ENCODE measurements around the gene CDKN2B-AS1. TPM values are rescaled to one million over a fixed set of nuclear protein-coding genes. Genes with fewer than 3 reads are reported as not detected.

Gene CDKN2B-AS1
- total and polyA plus RNA-seq, 2 experiments from 2014 or later = 0.14 TPM; not detected in 1

DNA sequence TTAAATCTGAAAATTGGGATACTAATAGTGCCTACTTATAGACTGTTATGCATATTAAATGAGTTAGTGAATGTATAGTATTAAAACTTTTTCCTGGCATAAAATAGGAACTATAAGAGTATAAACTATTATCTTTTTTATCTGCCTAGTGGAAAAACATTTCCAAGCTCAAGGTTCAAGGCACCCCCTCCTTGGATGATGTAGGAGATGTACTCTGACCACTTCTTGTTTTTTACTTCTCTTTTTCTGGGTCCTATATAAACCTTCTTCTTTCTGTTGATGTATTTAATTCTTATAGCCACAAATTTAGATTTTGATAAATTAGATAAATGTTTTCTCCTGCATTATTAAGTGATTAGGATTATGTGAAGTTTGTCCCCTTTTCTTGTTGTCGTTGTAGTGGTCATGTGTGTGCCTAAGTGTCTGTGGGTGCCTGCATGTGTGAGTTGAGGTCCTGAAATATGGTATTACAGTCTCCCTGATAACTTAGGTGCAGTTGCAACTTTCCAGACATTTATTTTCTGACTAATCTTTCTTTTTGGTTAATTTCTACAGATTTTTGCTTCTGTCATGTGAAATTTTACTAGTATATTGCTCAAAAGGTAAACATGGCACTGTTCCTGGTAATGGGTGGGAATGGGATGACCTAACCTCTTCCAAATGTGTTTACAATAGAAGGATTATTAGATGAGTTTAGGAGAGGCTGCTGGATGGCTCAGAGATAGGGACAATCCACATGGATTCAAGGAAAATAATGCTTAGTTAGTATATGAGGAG, 175.3 kb downstream of the CDKN2B-AS1 start:
- no peak overlapping the region for H3K27ac ChIP-seq (ENCODE audit: low read depth)
- ATAC-seq (no peak), DNase-seq (ENCODE audit: low spot score) (no peak)
- no peak overlapping the region for H3K4me3 ChIP-seq
- no peaks in the 10 kb centered on the region for H4K20me1 ChIP-seq (replicated peaks; ENCODE audit: insufficient read depth)
- H3K27ac Mint-ChIP-seq = no peak overlapping the region
- H3K79me2 ChIP-seq (replicated peaks; ENCODE audit: insufficient read depth) = no peaks in the 10 kb centered on the region
- H3K4me3 Mint-ChIP-seq = no peak overlapping the region
- no peaks in the 10 kb centered on the region for H3K27me3 Mint-ChIP-seq (ENCODE audit: insufficient read depth, low read depth, poor library complexity)
- H2AFZ ChIP-seq = no peak overlapping the region
- H3K36me3 ChIP-seq (ENCODE audit: insufficient read depth) = no peaks in the 10 kb centered on the region
- no peaks in the 10 kb centered on the region for H3K9me2 ChIP-seq (ENCODE audit: insufficient read depth)
- no peaks in the 10 kb centered on the region for H3K36me3 Mint-ChIP-seq (ENCODE audit: low read depth)
- H3K4me1 Mint-ChIP-seq = no peaks in the 10 kb centered on the region
- no peaks in the 10 kb centered on the region for H3K27me3 ChIP-seq (ENCODE audit: insufficient read depth)
- H3K9me3 Mint-ChIP-seq = no peaks in the 10 kb centered on the region
- no peaks in the 10 kb centered on the region for H3K4me1 ChIP-seq (ENCODE audit: insufficient read depth)
- H3K4me2 ChIP-seq = no peak overlapping the region
- TF ChIP-seq STAT1 (IDR thresholded peaks at IDR 0.05; ENCODE audit: unreplicated experiment) = no peak
- TF ChIP-seq, protein P1, sequence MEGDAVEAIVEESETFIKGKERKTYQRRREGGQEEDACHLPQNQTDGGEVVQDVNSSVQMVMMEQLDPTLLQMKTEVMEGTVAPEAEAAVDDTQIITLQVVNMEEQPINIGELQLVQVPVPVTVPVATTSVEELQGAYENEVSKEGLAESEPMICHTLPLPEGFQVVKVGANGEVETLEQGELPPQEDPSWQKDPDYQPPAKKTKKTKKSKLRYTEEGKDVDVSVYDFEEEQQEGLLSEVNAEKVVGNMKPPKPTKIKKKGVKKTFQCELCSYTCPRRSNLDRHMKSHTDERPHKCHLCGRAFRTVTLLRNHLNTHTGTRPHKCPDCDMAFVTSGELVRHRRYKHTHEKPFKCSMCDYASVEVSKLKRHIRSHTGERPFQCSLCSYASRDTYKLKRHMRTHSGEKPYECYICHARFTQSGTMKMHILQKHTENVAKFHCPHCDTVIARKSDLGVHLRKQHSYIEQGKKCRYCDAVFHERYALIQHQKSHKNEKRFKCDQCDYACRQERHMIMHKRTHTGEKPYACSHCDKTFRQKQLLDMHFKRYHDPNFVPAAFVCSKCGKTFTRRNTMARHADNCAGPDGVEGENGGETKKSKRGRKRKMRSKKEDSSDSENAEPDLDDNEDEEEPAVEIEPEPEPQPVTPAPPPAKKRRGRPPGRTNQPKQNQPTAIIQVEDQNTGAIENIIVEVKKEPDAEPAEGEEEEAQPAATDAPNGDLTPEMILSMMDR (conservative IDR thresholded peaks at IDR 0.05; ENCODE audit: low read depth in 2 of 2) = no peak
- no peak for TF ChIP-seq JUNB (IDR thresholded peaks at IDR 0.05; ENCODE audit: unreplicated experiment)
- no peak for TF ChIP-seq CREB1 (CRISPR knock-in tag; IDR thresholded peaks at IDR 0.05; ENCODE audit: low read depth)
- TF ChIP-seq, protein P2, sequence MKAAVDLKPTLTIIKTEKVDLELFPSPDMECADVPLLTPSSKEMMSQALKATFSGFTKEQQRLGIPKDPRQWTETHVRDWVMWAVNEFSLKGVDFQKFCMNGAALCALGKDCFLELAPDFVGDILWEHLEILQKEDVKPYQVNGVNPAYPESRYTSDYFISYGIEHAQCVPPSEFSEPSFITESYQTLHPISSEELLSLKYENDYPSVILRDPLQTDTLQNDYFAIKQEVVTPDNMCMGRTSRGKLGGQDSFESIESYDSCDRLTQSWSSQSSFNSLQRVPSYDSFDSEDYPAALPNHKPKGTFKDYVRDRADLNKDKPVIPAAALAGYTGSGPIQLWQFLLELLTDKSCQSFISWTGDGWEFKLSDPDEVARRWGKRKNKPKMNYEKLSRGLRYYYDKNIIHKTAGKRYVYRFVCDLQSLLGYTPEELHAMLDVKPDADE (IDR thresholded peaks at IDR 0.05) = no peak
- TF ChIP-seq ZNF114 (CRISPR knock-in tag; IDR thresholded peaks at IDR 0.05) = no peak
- no peak for TF ChIP-seq EZH2 (IDR thresholded peaks at IDR 0.05; ENCODE audit: low read depth, unreplicated experiment)
- TF ChIP-seq, protein P3, sequence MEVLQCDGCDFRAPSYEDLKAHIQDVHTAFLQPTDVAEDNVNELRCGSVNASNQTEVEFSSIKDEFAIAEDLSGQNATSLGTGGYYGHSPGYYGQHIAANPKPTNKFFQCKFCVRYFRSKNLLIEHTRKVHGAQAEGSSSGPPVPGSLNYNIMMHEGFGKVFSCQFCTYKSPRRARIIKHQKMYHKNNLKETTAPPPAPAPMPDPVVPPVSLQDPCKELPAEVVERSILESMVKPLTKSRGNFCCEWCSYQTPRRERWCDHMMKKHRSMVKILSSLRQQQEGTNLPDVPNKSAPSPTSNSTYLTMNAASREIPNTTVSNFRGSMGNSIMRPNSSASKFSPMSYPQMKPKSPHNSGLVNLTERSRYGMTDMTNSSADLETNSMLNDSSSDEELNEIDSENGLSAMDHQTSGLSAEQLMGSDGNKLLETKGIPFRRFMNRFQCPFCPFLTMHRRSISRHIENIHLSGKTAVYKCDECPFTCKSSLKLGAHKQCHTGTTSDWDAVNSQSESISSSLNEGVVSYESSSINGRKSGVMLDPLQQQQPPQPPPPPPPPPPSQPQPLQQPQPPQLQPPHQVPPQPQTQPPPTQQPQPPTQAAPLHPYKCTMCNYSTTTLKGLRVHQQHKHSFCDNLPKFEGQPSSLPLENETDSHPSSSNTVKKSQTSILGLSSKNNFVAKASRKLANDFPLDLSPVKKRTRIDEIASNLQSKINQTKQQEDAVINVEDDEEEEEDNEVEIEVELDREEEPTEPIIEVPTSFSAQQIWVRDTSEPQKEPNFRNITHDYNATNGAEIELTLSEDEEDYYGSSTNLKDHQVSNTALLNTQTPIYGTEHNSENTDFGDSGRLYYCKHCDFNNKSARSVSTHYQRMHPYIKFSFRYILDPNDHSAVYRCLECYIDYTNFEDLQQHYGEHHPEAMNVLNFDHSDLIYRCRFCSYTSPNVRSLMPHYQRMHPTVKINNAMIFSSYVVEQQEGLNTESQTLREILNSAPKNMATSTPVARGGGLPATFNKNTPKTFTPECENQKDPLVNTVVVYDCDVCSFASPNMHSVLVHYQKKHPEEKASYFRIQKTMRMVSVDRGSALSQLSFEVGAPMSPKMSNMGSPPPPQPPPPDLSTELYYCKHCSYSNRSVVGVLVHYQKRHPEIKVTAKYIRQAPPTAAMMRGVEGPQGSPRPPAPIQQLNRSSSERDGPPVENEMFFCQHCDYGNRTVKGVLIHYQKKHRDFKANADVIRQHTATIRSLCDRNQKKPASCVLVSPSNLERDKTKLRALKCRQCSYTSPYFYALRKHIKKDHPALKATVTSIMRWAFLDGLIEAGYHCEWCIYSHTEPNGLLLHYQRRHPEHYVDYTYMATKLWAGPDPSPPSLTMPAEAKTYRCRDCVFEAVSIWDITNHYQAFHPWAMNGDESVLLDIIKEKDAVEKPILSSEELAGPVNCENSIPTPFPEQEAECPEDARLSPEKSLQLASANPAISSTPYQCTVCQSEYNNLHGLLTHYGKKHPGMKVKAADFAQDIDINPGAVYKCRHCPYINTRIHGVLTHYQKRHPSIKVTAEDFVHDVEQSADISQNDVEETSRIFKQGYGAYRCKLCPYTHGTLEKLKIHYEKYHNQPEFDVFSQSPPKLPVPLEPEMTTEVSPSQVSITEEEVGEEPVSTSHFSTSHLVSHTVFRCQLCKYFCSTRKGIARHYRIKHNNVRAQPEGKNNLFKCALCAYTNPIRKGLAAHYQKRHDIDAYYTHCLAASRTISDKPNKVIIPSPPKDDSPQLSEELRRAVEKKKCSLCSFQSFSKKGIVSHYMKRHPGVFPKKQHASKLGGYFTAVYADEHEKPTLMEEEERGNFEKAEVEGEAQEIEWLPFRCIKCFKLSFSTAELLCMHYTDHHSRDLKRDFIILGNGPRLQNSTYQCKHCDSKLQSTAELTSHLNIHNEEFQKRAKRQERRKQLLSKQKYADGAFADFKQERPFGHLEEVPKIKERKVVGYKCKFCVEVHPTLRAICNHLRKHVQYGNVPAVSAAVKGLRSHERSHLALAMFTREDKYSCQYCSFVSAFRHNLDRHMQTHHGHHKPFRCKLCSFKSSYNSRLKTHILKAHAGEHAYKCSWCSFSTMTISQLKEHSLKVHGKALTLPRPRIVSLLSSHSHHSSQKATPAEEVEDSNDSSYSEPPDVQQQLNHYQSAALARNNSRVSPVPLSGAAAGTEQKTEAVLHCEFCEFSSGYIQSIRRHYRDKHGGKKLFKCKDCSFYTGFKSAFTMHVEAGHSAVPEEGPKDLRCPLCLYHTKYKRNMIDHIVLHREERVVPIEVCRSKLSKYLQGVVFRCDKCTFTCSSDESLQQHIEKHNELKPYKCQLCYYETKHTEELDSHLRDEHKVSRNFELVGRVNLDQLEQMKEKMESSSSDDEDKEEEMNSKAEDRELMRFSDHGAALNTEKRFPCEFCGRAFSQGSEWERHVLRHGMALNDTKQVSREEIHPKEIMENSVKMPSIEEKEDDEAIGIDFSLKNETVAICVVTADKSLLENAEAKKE (CRISPR knock-in tag; IDR thresholded peaks at IDR 0.05) = no peak
- no peaks in the 10 kb centered on the region for H3F3A ChIP-seq (replicated peaks; ENCODE audit: low read depth)

Small RNAs within 50 kb of the gene (small RNA-seq; reads per million reads assigned to genes)
- gene RF01909 (ENCODE audit: low replicate concordance) (not detected), gene RF02045 (ENCODE audit: low replicate concordance) (not detected)

Other genes with a start within 250 kb of the CDKN2B-AS1 start
- 70.0 and 71.8 TPM in 2 replicates for gene MTAP, start 192.2 kb upstream of the CDKN2B-AS1 start, total RNA-seq (2014; rRNA removed; shearing (Covaris generic))
- 51.0 and 61.8 TPM in 2 replicates for gene MTAP, start 192.2 kb upstream of the CDKN2B-AS1 start, polyA plus RNA-seq (2016; fragmentation: Nextera tagmentation; extraction: Ambion mirVana)
- 0.87 and 4.0 TPM in 2 replicates for gene CDKN2A, start 399 bp upstream of the CDKN2B-AS1 start, total RNA-seq (2014; rRNA removed; shearing (Covaris generic))
- 1.2 and 2.7 TPM in 2 replicates for gene CDKN2A, start 399 bp upstream of the CDKN2B-AS1 start, polyA plus RNA-seq (2016; fragmentation: Nextera tagmentation; extraction: Ambion mirVana)
- 0.31 and 0.83 TPM in 2 replicates for gene CDKN2B, start 14.5 kb downstream of the CDKN2B-AS1 start, total RNA-seq (2014; rRNA removed; shearing (Covaris generic))
- 0.09 and 0.29 TPM in 2 replicates for gene CDKN2B, start 14.5 kb downstream of the CDKN2B-AS1 start, polyA plus RNA-seq (2016; fragmentation: Nextera tagmentation; extraction: Ambion mirVana)

Measured in GM23338 (cell line).